ENCODE results near the gene TDRD12.
"Not testable (repeated sequence)": the region's sequence is repeated elsewhere in the genome, so short reads cannot be mapped to it uniquely, and the experiment has no call there.

TDRD12 gene

DNA sequence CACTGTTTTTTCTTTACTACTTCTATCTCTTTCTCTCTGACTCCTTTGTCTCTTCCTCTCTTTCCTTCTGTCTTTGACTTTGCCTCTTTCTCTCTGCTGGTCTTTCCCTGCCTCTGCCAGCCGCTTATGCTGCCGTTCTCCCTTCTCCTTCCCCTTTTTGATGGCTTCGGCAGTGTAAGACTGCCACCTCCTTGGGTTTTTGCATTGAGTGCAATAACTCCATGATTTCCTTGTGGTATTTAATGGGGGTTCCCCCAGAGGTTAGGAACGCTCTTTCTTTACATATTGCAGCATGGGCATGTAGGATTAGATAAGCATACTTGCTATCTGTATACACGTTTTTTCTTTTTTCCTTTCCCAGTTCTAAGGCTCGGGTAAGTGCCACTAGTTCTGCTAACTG is 24.1 kb upstream of the TDRD12 start:
- H3K27me3 ChIP-seq (ENCODE audit: control insufficient read depth in 1 of 2, insufficient read depth in 2 of 2, low read length in 2 of 2); H3K9ac ChIP-seq (ENCODE audit: low read length); H3K9me3 ChIP-seq (ENCODE audit: low read length); H3K4me3 ChIP-seq (ENCODE audit: low read depth in 1 of 2, low read length in 2 of 2); H3K27ac ChIP-seq (ENCODE audit: low read depth, low read length): not testable (repeated sequence)
- Histone ChIP-seq H3K36me3 (ENCODE audit: insufficient read depth, low read length) (peaks cover 14% of the 10 kb centered on the region), H3K4me1 (ENCODE audit: insufficient read depth, low read length) (peaks cover 28% of the 10 kb centered on the region)

DNA sequence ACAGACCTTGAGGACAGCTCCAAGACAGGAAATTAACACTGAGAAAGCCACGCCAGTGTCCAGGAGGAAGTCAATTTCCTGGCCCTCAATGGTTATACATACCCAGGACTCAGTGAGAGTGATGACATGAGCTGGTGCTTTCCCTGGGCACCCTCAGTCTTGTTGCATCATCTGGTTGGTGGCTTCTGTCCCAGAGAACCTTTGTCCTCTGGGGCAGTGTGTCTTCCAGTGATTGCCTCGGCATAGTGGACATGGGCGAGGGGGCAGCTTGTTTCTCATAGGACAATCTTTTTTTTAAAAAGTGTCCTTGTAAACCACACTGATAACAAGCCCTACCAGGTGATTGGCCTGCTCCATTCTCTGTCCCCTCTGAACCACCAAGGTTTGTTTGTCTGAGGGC is 22.8 kb upstream of the TDRD12 start:
- not testable (repeated sequence) for H3K9ac ChIP-seq (ENCODE audit: low read length); H3K27me3 ChIP-seq (ENCODE audit: control insufficient read depth in 1 of 2, insufficient read depth in 2 of 2, low read length in 2 of 2); H3K9me3 ChIP-seq (ENCODE audit: low read length); H3K4me3 ChIP-seq (ENCODE audit: low read depth in 1 of 2, low read length in 2 of 2); H3K27ac ChIP-seq (ENCODE audit: low read depth, low read length)
- peaks cover 20% of the 10 kb centered on the region for H3K4me1 ChIP-seq (ENCODE audit: insufficient read depth, low read length)
- H3K36me3 ChIP-seq (ENCODE audit: insufficient read depth, low read length): peaks cover 14% of the 10 kb centered on the region

DNA sequence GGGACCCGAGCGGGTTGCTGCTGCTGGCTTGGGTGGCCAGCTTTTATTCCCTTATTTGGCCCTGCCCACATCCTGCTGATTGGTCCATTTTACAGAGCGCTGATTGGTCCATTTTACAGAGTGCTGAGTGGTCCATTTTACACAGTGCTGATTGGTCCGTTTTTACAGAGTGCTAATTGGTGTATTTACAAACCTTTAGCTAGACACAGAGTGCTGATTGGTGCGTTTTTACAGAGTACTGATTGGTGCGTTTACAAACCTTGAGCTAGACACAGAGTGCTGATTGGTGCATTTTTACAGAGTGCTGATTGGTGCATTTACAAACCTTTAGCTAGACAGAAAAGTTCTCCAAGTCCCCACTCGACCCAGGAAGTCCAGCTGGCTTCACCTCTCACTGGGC is 19.4 kb upstream of the TDRD12 start:
- H3K9me3 ChIP-seq (ENCODE audit: low read length); H3K27ac ChIP-seq (ENCODE audit: low read depth, low read length); H3K4me1 ChIP-seq (ENCODE audit: insufficient read depth, low read length); H3K4me3 ChIP-seq (ENCODE audit: low read depth in 1 of 2, low read length in 2 of 2); H3K27me3 ChIP-seq (ENCODE audit: control insufficient read depth in 1 of 2, insufficient read depth in 2 of 2, low read length in 2 of 2); H3K9ac ChIP-seq (ENCODE audit: low read length): not testable (repeated sequence)
- H3K36me3 ChIP-seq (ENCODE audit: insufficient read depth, low read length): peaks cover 14% of the 10 kb centered on the region

DNA sequence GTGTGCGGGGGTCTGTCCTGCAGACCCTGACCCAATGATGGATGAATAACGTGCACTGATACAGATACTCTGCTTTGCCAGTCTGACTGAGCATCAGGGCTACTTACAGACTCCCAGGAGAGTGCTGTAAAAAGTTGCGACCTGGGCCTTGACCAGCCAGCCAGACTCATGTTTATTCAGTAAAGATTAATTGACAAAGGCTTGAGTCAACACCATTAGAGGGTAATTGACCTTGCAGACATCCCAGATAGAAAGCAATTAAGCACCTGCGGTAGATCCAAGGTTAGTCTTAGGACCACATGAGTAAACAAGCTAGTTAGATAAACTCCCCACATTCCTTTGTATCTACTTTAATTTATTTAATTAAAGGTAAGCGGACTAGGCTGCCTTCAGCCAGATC is 17.6 kb upstream of the TDRD12 start:
- peaks cover 14% of the 10 kb centered on the region for H3K36me3 ChIP-seq (ENCODE audit: insufficient read depth, low read length)
- H3K4me1 ChIP-seq (ENCODE audit: insufficient read depth, low read length): no peaks in the 10 kb centered on the region
- no peak overlapping the region for H3K4me3 ChIP-seq (ENCODE audit: low read depth in 1 of 2, low read length in 2 of 2)
- H3K9ac ChIP-seq (ENCODE audit: low read length): no peak overlapping the region
- H3K9me3 ChIP-seq (ENCODE audit: low read length): no peaks in the 10 kb centered on the region
- no peak overlapping the region for H3K27ac ChIP-seq (ENCODE audit: low read depth, low read length)
- no peaks in the 10 kb centered on the region for H3K27me3 ChIP-seq (ENCODE audit: control insufficient read depth in 1 of 2, insufficient read depth in 2 of 2, low read length in 2 of 2)

DNA sequence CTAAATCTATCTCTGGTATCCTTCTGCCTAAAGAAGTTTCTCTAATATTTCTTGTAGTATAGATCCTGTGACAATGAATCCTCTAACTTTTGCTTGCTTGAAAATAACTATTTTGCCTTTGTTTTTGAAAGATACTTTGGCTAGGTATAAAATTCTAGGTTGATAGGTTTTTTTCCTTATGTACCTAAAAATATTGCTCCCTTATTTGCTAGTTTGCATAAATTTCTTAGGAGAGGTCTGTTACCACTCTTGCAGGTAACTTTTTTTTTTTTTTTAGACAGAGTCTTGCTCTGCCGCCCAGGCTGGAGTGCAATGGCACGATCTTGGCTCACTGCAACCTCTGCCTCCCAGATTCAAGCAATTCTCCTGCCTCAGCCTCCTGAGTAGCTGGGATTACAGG is 15.6 kb upstream of the TDRD12 start:
- not testable (repeated sequence) for H3K9ac ChIP-seq (ENCODE audit: low read length); H3K4me1 ChIP-seq (ENCODE audit: insufficient read depth, low read length); H3K9me3 ChIP-seq (ENCODE audit: low read length); H3K27me3 ChIP-seq (ENCODE audit: control insufficient read depth in 1 of 2, insufficient read depth in 2 of 2, low read length in 2 of 2); H3K4me3 ChIP-seq (ENCODE audit: low read depth in 1 of 2, low read length in 2 of 2); H3K27ac ChIP-seq (ENCODE audit: low read depth, low read length)
- H3K36me3 ChIP-seq (ENCODE audit: insufficient read depth, low read length): peaks cover 16% of the 10 kb centered on the region

DNA sequence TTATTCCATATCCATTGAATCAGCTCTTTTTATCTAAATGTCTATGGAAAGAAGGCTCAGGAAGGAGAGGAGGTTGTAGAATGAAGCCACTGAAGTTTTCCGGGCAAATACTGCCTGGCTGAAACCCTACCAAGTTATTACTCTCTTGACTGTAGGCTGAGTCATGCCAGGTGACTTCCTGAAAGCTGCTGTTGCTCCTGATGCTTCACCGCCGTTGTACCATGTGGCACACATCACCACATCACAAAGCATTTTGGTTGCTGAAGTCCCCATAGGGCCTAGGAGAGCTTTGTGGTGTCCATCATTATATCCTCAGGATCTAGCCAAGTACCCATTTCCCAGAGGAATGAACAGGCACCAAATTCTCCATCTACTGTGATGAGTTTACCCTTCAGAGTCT is 11.1 kb upstream of the TDRD12 start:
- no peak overlapping the region for H3K4me3 ChIP-seq (ENCODE audit: low read depth in 1 of 2, low read length in 2 of 2)
- H3K36me3 ChIP-seq (ENCODE audit: insufficient read depth, low read length): peaks cover 15% of the 10 kb centered on the region
- no peak overlapping the region for H3K27ac ChIP-seq (ENCODE audit: low read depth, low read length)
- H3K27me3 ChIP-seq (ENCODE audit: control insufficient read depth in 1 of 2, insufficient read depth in 2 of 2, low read length in 2 of 2): no peaks in the 10 kb centered on the region
- no peaks in the 10 kb centered on the region for H3K9me3 ChIP-seq (ENCODE audit: low read length)
- no peak overlapping the region for H3K9ac ChIP-seq (ENCODE audit: low read length)
- no peaks in the 10 kb centered on the region for H3K4me1 ChIP-seq (ENCODE audit: insufficient read depth, low read length)

DNA sequence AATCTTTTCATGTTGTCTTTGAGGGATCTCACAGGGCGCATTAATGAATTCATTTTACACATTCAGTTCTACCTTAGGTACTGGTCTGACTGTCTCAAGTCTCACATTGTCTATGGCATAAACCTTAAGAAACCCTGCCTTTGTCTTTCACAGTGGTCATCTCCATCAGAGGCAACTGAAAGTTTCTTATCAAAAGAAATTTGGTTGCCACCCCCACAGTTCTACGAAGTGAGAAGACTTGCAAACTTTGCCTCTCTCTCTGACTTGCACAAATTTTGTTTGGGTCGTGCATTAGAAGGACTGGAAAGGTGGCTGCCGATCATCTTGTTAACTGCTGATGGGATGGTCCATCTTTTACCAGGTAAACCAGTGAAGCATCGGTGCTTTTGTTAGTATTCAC is 10.5 kb upstream of the TDRD12 start:
- H3K9me3 ChIP-seq (ENCODE audit: low read length): no peaks in the 10 kb centered on the region
- H3K4me1 ChIP-seq (ENCODE audit: insufficient read depth, low read length): no peaks in the 10 kb centered on the region
- H3K9ac ChIP-seq (ENCODE audit: low read length): no peak overlapping the region
- peaks cover 15% of the 10 kb centered on the region for H3K36me3 ChIP-seq (ENCODE audit: insufficient read depth, low read length)
- no peak overlapping the region for H3K27ac ChIP-seq (ENCODE audit: low read depth, low read length)
- no peaks in the 10 kb centered on the region for H3K27me3 ChIP-seq (ENCODE audit: control insufficient read depth in 1 of 2, insufficient read depth in 2 of 2, low read length in 2 of 2)
- no peak overlapping the region for H3K4me3 ChIP-seq (ENCODE audit: low read depth in 1 of 2, low read length in 2 of 2)

DNA sequence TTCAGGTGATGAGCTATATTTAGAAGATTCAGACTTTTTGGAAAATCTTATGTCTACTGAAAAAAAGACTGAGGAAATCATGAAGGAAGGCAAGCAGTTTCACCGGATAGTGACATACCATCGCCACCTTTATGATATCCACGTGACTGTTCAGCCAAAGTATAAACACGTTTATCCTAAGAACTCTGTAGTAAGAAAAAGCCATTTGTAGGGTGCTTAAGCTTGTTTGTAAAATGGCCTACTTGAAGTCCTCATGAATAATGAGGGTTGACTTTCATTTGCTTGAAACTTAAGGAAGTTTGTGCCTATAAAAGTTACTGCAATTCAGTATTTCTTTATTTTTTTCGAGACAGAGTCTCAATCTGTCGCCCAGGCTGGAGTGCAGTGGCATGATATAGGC is 7.8 kb upstream of the TDRD12 start:
- Histone ChIP-seq H3K4me3 (ENCODE audit: low read depth in 1 of 2, low read length in 2 of 2) (no peak overlapping the region), H3K9me3 (ENCODE audit: low read length) (no peaks in the 10 kb centered on the region), H3K4me1 (ENCODE audit: insufficient read depth, low read length) (no peaks in the 10 kb centered on the region), H3K36me3 (ENCODE audit: insufficient read depth, low read length) (peaks cover 15% of the 10 kb centered on the region), H3K27me3 (ENCODE audit: control insufficient read depth in 1 of 2, insufficient read depth in 2 of 2, low read length in 2 of 2) (no peaks in the 10 kb centered on the region), H3K27ac (ENCODE audit: low read depth, low read length) (no peak overlapping the region), H3K9ac (ENCODE audit: low read length) (no peak overlapping the region)

DNA sequence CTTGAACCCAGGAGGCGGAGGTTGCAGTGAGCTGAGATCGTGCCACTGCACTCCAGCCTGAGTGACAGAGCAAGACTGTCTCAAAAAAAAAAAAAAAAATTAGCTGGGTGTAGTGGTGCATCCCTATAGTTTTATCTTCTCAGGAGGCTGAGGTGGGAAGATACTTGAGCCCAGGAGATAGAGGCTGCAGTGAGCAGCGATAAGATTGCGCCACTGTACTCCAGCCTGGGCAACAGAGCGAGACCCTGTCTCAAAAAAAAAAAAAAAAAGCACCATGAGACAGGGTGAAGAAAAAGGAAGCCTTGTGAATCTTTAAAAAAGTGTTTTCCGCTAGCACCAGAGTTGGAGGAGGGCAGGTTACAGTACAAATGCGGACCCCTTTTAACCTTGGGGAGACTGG is 3.4 kb upstream of the TDRD12 start:
- not testable (repeated sequence) for H3K27ac ChIP-seq (ENCODE audit: low read depth, low read length); H3K4me3 ChIP-seq (ENCODE audit: low read depth in 1 of 2, low read length in 2 of 2); H3K4me1 ChIP-seq (ENCODE audit: insufficient read depth, low read length); H3K9me3 ChIP-seq (ENCODE audit: low read length); H3K27me3 ChIP-seq (ENCODE audit: control insufficient read depth in 1 of 2, insufficient read depth in 2 of 2, low read length in 2 of 2); H3K9ac ChIP-seq (ENCODE audit: low read length); H3K36me3 ChIP-seq (ENCODE audit: insufficient read depth, low read length)

DNA sequence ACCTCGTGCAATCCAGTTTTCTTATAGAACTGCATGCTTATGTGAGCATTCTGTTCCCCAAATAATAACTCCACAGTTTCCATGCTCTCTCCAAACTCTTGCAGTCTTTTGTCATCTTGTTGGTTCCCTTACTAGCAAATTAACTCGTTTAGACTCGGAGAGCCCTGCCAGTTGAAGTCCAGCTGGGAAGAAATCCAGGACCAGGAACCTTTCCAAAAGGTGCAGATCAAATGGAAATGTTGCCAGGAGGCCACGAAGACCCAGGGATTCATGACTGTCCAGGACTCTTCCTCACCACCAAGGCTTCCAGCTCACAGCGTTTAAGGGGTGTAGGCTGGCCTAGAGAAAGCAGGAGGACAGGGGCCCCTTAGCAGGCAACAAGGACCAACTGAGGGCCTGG is 2.1 kb upstream of the TDRD12 start:
- Histone ChIP-seq H3K36me3 (ENCODE audit: insufficient read depth, low read length) (no peaks in the 10 kb centered on the region), H3K9ac (ENCODE audit: low read length) (no peak overlapping the region), H3K9me3 (ENCODE audit: low read length) (no peaks in the 10 kb centered on the region), H3K27me3 (ENCODE audit: control insufficient read depth in 1 of 2, insufficient read depth in 2 of 2, low read length in 2 of 2) (no peaks in the 10 kb centered on the region), H3K4me1 (ENCODE audit: insufficient read depth, low read length) (no peaks in the 10 kb centered on the region), H3K4me3 (ENCODE audit: low read depth in 1 of 2, low read length in 2 of 2) (no peak overlapping the region), H3K27ac (ENCODE audit: low read depth, low read length) (no peak overlapping the region)

DNA sequence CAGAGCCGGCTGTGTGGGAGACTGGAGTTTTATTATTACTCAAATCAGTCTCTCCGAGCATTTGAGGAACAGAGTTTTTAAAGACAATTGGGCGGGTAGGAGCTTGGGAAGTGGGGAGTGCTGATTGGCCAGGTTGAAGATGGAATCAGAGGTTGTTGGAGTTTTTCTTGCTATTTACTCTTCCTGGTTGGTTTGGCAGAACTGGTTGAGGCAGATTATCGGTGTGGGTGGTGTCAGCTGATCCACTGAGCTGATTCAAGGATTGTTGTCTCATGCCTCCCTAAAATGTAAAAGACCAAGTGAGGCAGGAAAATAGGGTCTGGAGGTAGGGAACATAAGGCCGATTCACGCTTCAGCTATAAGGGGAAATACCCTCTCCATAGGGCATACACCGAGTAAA is 1.3 kb upstream of the TDRD12 start:
- no peaks in the 10 kb centered on the region for H3K9me3 ChIP-seq (ENCODE audit: low read length)
- H3K4me3 ChIP-seq (ENCODE audit: low read depth in 1 of 2, low read length in 2 of 2): no peak overlapping the region
- H3K9ac ChIP-seq (ENCODE audit: low read length): no peak overlapping the region
- no peaks in the 10 kb centered on the region for H3K27me3 ChIP-seq (ENCODE audit: control insufficient read depth in 1 of 2, insufficient read depth in 2 of 2, low read length in 2 of 2)
- no peaks in the 10 kb centered on the region for H3K36me3 ChIP-seq (ENCODE audit: insufficient read depth, low read length)
- H3K27ac ChIP-seq (ENCODE audit: low read depth, low read length): no peak overlapping the region
- H3K4me1 ChIP-seq (ENCODE audit: insufficient read depth, low read length): no peaks in the 10 kb centered on the region

DNA sequence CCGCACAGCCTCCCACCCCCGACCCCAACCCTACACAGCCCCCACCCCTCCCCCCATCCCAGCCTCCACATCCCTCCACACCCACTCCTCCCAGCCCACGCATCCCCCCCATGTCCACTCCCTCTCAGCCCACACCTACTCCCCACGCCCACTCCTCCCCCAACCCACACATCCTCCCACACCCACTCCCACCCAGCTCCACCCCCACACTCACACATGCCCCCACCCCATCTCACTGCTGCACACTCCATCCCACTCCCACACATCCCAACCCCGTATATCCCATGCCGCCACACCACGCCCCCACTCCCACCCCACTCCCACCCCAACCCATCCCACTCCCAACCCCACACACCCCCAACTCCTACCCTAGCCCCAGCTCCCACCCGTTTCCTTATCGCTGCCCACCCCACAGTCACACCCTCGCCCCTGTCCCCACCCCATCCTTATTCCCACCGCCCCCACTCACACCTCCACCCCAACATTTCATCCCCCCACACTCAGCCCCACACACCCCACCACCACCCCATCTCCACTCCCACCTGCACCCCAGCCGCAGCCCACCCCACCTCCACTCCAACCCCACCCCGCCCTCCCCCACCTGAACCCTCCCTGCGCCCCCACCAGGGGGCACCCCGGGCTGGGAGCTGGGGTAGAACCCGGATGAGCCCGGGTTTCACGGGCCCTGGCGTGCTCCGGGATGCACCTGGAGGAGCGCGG is 809 bp downstream of the TDRD12 start:
- no peaks in the 10 kb centered on the region for H3K4me1 ChIP-seq (ENCODE audit: insufficient read depth, low read length)
- no peak overlapping the region for H3K4me3 ChIP-seq (ENCODE audit: low read depth in 1 of 2, low read length in 2 of 2)
- no peaks in the 10 kb centered on the region for H3K27me3 ChIP-seq (ENCODE audit: control insufficient read depth in 1 of 2, insufficient read depth in 2 of 2, low read length in 2 of 2)
- no peak overlapping the region for H3K27ac ChIP-seq (ENCODE audit: low read depth, low read length)
- no peak overlapping the region for H3K9ac ChIP-seq (ENCODE audit: low read length)
- H3K9me3 ChIP-seq (ENCODE audit: low read length): no peaks in the 10 kb centered on the region
- H3K36me3 ChIP-seq (ENCODE audit: insufficient read depth, low read length): no peaks in the 10 kb centered on the region

Measured in muscle layer of colon (tissue), 2 donors.